22Rv1 (cell line): ENCODE data around the gene CA5A.

Experiments
- CTCF ChIP-seq: fragments of 450-650 bp; IDR thresholded peaks from 2 replicates; pipeline ENCODE4 v1.5.1; 2017; ENCODE audit warnings: mild to moderate bottlenecking
- ZFX ChIP-seq: fragments of 450-650 bp; IDR thresholded peaks from 2 replicates; pipeline ENCODE4 v1.6.1; 2017; ENCODE audit warnings: antibody characterized with exemption, borderline replicate concordance

GRCh38 chr16:87921236-87921773 is 15.0 kb downstream of the CA5A start:
- TF ChIP-seq CTCF (no peak), ZFX (no peak)
